H9 (cell line): ENCODE measurements around the gene TMEM117. TPM values are rescaled to one million over a fixed set of nuclear protein-coding genes. Genes with fewer than 3 reads are reported as not detected.

Source experiments
- DNase-seq: peaks from one replicate; pipeline ENCODE4 v3.0.0-alpha.2; 2017
- H2AFZ ChIP-seq: one replicate; pipeline ENCODE4 v1.6.1; 2013; ENCODE audit warnings: mild to moderate bottlenecking, low read length, control low read depth, moderate library complexity
- H2AK5ac ChIP-seq: 2 replicates; pipeline ENCODE4 v1.6.1; 2013; ENCODE audit warnings: low read length, control low read depth, mixed read lengths; ENCODE audit not compliant: insufficient read length
- H2BK120ac ChIP-seq: one replicate; pipeline ENCODE4 v1.6.1; 2013; ENCODE audit warnings: low read depth, mild to moderate bottlenecking, low read length, control low read depth, inconsistent platforms; ENCODE audit not compliant: poor library complexity, severe bottlenecking
- H2BK12ac ChIP-seq: 2 replicates; pipeline ENCODE4 v1.6.1; 2013; ENCODE audit warnings: low read length, control low read depth, mixed read lengths, low read depth; ENCODE audit not compliant: insufficient read length
- H2BK15ac ChIP-seq: 2 replicates; pipeline ENCODE4 v1.6.1; 2013; ENCODE audit warnings: low read depth, low read length, control low read depth
- H2BK20ac ChIP-seq: one replicate; pipeline ENCODE4 v1.6.1; 2013; ENCODE audit warnings: low read depth, mild to moderate bottlenecking, low read length, control low read depth, inconsistent platforms; ENCODE audit not compliant: poor library complexity, severe bottlenecking
- H2BK5ac ChIP-seq: 2 replicates; pipeline ENCODE4 v1.6.1; 2013; ENCODE audit warnings: low read length, control low read depth, mixed read lengths; ENCODE audit not compliant: insufficient read length
- H3K14ac ChIP-seq: 2 replicates; pipeline ENCODE4 v1.6.1; 2013; ENCODE audit warnings: low read length, control low read depth; ENCODE audit not compliant: insufficient read depth
- H3K18ac ChIP-seq: 2 replicates; pipeline ENCODE4 v1.6.1; 2013; ENCODE audit warnings: low read depth, mild to moderate bottlenecking, mixed read lengths, low read length, control low read depth; ENCODE audit not compliant: insufficient read length
- H3K23ac ChIP-seq: 2 replicates; pipeline ENCODE4 v1.6.1; 2013; ENCODE audit warnings: low read length, control low read depth, mixed read lengths, low read depth; ENCODE audit not compliant: insufficient read length
- H3K23me2 ChIP-seq: 2 replicates; pipeline ENCODE4 v1.6.1; 2013; ENCODE audit warnings: low read depth, mild to moderate bottlenecking, mixed read lengths, low read length, control low read depth; ENCODE audit not compliant: insufficient read length, poor library complexity, severe bottlenecking
- H3K27ac ChIP-seq: 2 replicates; pipeline ENCODE4 v1.5.1; 2013; ENCODE audit warnings: low read length, control low read depth, mixed read lengths, low read depth; ENCODE audit not compliant: insufficient read length
- H3K27me3 ChIP-seq: 2 replicates; pipeline ENCODE4 v1.6.1; 2013; ENCODE audit warnings: low read length, control low read depth, inconsistent platforms; ENCODE audit not compliant: insufficient read depth
- H3K4ac ChIP-seq: 2 replicates; pipeline ENCODE4 v1.6.1; 2013; ENCODE audit warnings: low read depth, mild to moderate bottlenecking, control low read depth, inconsistent platforms, low read length, moderate library complexity
- H3K4me1 ChIP-seq: 2 replicates; pipeline ENCODE4 v1.6.1; 2013; ENCODE audit warnings: low read length, control low read depth, inconsistent platforms; ENCODE audit not compliant: insufficient read depth
- H3K4me2 ChIP-seq: 2 replicates; pipeline ENCODE4 v1.6.1; 2013; ENCODE audit warnings: low read length, control low read depth, mixed read lengths; ENCODE audit not compliant: insufficient read length, insufficient read depth
- H3K56ac ChIP-seq: 2 replicates; pipeline ENCODE4 v1.6.1; 2013; ENCODE audit warnings: low read depth, mild to moderate bottlenecking, mixed read lengths, low read length, control low read depth; ENCODE audit not compliant: insufficient read length
- H3K79me1 ChIP-seq: 2 replicates; pipeline ENCODE4 v1.6.1; 2013; ENCODE audit warnings: low read depth, mild to moderate bottlenecking, moderate library complexity, low read length, control low read depth, inconsistent platforms; ENCODE audit not compliant: insufficient read depth, poor library complexity, severe bottlenecking
- H3K79me2 ChIP-seq: 2 replicates; pipeline ENCODE4 v1.6.1; 2013; ENCODE audit warnings: low read length, control low read depth, inconsistent platforms; ENCODE audit not compliant: insufficient read depth
- H3K9ac ChIP-seq: 2 replicates; pipeline ENCODE4 v1.6.1; 2013; ENCODE audit warnings: low read length, control low read depth, mixed read lengths; ENCODE audit not compliant: insufficient read length; ENCODE audit errors: extremely low read depth
- H3K9me3 ChIP-seq: one replicate; pipeline ENCODE4 v1.6.1; 2013; ENCODE audit warnings: low read depth, low read length, inconsistent platforms; ENCODE audit not compliant: control insufficient read depth
- H3T11ph ChIP-seq: one replicate; pipeline ENCODE4 v1.6.1; 2013; ENCODE audit warnings: mild to moderate bottlenecking, low read length, control low read depth, inconsistent platforms
- H4K20me1 ChIP-seq: one replicate; pipeline ENCODE4 v1.6.1; 2013; ENCODE audit not compliant: control insufficient read depth, insufficient read length, insufficient read depth
- H4K5ac ChIP-seq: 2 replicates; pipeline ENCODE4 v1.6.1; 2013; ENCODE audit warnings: low read depth, mild to moderate bottlenecking, mixed read lengths, low read length, control low read depth; ENCODE audit not compliant: insufficient read length
- H4K8ac ChIP-seq: replicated peaks from 2 replicates; pipeline ENCODE4 v1.6.1; 2013; ENCODE audit warnings: low read length, control low read depth, mixed read lengths, low read depth; ENCODE audit not compliant: insufficient read length
- H4K91ac ChIP-seq: 2 replicates; pipeline ENCODE4 v1.6.1; 2013; ENCODE audit warnings: low read depth, mild to moderate bottlenecking, moderate library complexity, mixed read lengths, low read length, control low read depth; ENCODE audit not compliant: insufficient read length
- H3K27ac Mint-ChIP-seq, 3 experiments: 2 replicates in 2 of 3; 3 replicates in 1 of 3; pipeline ENCODE4 v1.8.0; 2020 to 2021; ENCODE audit warnings: mixed read lengths in 3 of 3, mild to moderate bottlenecking in 1 of 3, moderate library complexity in 1 of 3
- H3K27me3 Mint-ChIP-seq: 2 replicates; pipeline ENCODE4 v1.8.0; 2021; ENCODE audit warnings: low read depth, mild to moderate bottlenecking, moderate library complexity, mixed read lengths
- H3K36me3 Mint-ChIP-seq, 3 experiments: 2 replicates in 2 of 3; 3 replicates in 1 of 3; pipeline ENCODE4 v1.8.0; 2020 to 2021; ENCODE audit warnings: low read depth in 3 of 3, mixed read lengths in 3 of 3; ENCODE audit not compliant: insufficient read depth in 1 of 3
- H3K4me1 Mint-ChIP-seq, 2 experiments: 2 replicates each; pipeline ENCODE4 v1.8.0; 2020; ENCODE audit warnings: mixed read lengths in 2 of 2
- H3K4me3 Mint-ChIP-seq, 2 experiments: 2 replicates in 1 of 2; 3 replicates in 1 of 2; pipeline ENCODE4 v1.8.0; 2020 to 2021; ENCODE audit warnings: mild to moderate bottlenecking in 2 of 2, mixed read lengths in 2 of 2, moderate library complexity in 1 of 2
- H3K9me3 Mint-ChIP-seq, 2 experiments: 2 replicates in 1 of 2; 3 replicates in 1 of 2; pipeline ENCODE4 v1.8.0; 2020; ENCODE audit warnings: mild to moderate bottlenecking in 2 of 2, mixed read lengths in 2 of 2, moderate library complexity in 1 of 2
- total RNA-seq: library from RNA; stranded (reverse); gene quantifications from 2 replicates; pipeline ENCODE4 v1.2.1, GENCODE V29; 2021
- TF ChIP-seq, protein P1 (sequence below): fragments of 200-600 bp; sonication (generic); conservative IDR thresholded peaks from 3 replicates; pipeline ENCODE4 v1.8.0; 2021; ENCODE audit warnings: antibody characterized with exemption, mild to moderate bottlenecking

Gene TMEM117
- total RNA-seq, 1 experiment from 2014 or later = 1.7 TPM

DNA sequence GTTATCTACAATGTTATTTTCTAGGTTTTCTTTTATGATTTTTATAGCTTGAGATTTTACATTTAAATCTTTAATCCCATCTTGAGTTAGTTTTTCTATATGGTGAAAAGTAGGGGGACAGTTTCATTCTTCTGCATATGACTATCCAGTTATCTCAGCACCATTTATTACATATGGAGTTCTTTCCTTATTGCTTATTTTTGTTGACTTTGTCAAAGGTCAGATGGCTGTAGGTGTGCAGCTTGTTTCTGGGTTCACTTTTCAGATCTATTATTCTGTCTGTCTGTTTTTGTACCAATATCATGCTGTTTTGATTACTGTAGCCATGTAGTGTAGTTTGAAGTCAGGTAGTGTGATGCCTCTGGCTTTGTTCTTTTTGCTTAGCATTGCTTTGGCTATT, 477.3 kb downstream of the TMEM117 start:
- Histone ChIP-seq H3K4me1 (no peaks in the 10 kb centered on the region), H3K79me2 (no peaks in the 10 kb centered on the region), H4K8ac (no peak overlapping the region), H3K27ac (no peak overlapping the region), H2BK20ac (no peak overlapping the region), H2BK12ac (no peak overlapping the region), H4K91ac (no peak overlapping the region), H3K9ac (no peak overlapping the region), H3K18ac (no peak overlapping the region), H2AK5ac (no peak overlapping the region), H2AFZ (no peak overlapping the region), H2BK120ac (no peak overlapping the region), H3K14ac (no peak overlapping the region), H3K56ac (no peak overlapping the region), H3T11ph (no peak overlapping the region), H3K4ac (no peak overlapping the region), H4K5ac (no peak overlapping the region), H3K79me1 (no peaks in the 10 kb centered on the region), H3K23me2 (no peaks in the 10 kb centered on the region), H3K9me3 (no peaks in the 10 kb centered on the region), H2BK5ac (no peak overlapping the region), H3K4me2 (no peak overlapping the region), H4K20me1 (no peaks in the 10 kb centered on the region), H3K23ac (no peak overlapping the region), H2BK15ac (no peak overlapping the region), H3K27me3 (no peaks in the 10 kb centered on the region)
- H3K27me3 Mint-ChIP-seq = no peaks in the 10 kb centered on the region
- H3K4me1 Mint-ChIP-seq = no peaks in the 10 kb centered on the region
- peaks cover 12% of the 10 kb centered on the region in 2 experiments; a peak in 4 of 5 replicates for H3K9me3 Mint-ChIP-seq
- no peak overlapping the region for H3K27ac Mint-ChIP-seq
- TF ChIP-seq, protein P1, sequence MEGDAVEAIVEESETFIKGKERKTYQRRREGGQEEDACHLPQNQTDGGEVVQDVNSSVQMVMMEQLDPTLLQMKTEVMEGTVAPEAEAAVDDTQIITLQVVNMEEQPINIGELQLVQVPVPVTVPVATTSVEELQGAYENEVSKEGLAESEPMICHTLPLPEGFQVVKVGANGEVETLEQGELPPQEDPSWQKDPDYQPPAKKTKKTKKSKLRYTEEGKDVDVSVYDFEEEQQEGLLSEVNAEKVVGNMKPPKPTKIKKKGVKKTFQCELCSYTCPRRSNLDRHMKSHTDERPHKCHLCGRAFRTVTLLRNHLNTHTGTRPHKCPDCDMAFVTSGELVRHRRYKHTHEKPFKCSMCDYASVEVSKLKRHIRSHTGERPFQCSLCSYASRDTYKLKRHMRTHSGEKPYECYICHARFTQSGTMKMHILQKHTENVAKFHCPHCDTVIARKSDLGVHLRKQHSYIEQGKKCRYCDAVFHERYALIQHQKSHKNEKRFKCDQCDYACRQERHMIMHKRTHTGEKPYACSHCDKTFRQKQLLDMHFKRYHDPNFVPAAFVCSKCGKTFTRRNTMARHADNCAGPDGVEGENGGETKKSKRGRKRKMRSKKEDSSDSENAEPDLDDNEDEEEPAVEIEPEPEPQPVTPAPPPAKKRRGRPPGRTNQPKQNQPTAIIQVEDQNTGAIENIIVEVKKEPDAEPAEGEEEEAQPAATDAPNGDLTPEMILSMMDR = no peak
- no peak for DNase-seq
- no peak overlapping the region for H3K4me3 Mint-ChIP-seq
- H3K36me3 Mint-ChIP-seq = peaks cover 0 to 12% (median 0%) of the 10 kb centered on the region in 3 experiments; a peak in 2 of 7 replicates
